ENCODE data around the gene ACTL6B. TPM values are rescaled to one million over a fixed set of nuclear protein-coding genes. Genes with fewer than 3 reads are reported as not detected.

ACTL6B gene
- total and polyA plus RNA-seq, 9 of the 15 experiments (the other 6 are each of a cell fraction or from before 2014, with no cell fraction given) = not detected

DNA sequence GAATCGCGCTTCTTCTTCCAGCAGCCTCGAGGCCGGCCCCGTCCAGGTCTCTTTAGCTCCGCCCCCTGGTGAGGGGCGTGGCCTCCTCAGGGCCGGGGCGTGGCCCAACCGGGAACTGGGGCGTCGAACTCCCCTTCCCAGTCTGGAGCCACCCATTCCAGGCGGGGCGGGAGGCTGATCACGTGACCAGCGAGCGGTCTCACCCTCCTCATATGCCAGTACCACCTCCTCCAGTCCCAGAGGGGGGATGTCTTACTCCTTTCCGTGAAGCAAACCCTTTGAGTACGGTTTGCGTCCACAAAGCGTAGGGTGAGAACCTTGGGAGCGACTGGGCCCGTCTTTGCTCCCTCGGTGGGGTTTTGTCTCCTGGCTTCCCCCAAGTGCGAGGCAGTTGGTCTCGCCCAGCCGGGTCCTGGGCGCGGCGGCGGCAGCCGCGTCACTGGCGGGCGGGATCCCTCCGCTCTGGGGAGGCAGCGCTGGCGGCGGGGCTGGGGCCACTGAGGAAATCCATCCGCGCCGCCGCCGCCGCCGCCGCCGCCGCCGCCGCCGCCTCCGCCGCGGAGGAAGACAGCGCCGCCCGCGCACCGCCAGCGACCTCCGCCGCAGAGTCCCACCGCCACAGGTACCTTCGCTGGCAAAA is 17.2 kb upstream of the ACTL6B start, which contains the start of gene GNB2 (continued):
- TF ChIP-seq, protein P1, sequence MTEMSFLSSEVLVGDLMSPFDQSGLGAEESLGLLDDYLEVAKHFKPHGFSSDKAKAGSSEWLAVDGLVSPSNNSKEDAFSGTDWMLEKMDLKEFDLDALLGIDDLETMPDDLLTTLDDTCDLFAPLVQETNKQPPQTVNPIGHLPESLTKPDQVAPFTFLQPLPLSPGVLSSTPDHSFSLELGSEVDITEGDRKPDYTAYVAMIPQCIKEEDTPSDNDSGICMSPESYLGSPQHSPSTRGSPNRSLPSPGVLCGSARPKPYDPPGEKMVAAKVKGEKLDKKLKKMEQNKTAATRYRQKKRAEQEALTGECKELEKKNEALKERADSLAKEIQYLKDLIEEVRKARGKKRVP (CRISPR knock-in tag; IDR thresholded peaks at IDR 0.05) = peak; percentile 13; the same call in 1 of the 2 replicates
- TF ChIP-seq ETV5 (CRISPR knock-in tag; IDR thresholded peaks at IDR 0.05; ENCODE audit: low read depth) (peak; percentile 35; the same call in 1 of the 2 replicates), PHB (CRISPR knock-in tag; IDR thresholded peaks at IDR 0.05) (no peak; the same call in 1 of the 2 replicates), ZNF699 (CRISPR knock-in tag; IDR thresholded peaks at IDR 0.05; ENCODE audit: insufficient replicate concordance) (no peak), XRCC5 (IDR thresholded peaks at IDR 0.05; ENCODE audit: low read depth, low read length) (peak; percentile 97), ATF7 (IDR thresholded peaks at IDR 0.05) (peak; percentile 100), ZNF217 (CRISPR knock-in tag; IDR thresholded peaks at IDR 0.05) (no peak), JUND (IDR thresholded peaks at IDR 0.05; ENCODE audit: borderline replicate concordance, low read depth, low read length) (peak; percentile 100), JUND (tag; IDR thresholded peaks at IDR 0.05; ENCODE audit: borderline replicate concordance, low read depth, low read length) (peak; percentile 32; the same call in 1 of the 3 replicates), MCM5 (IDR thresholded peaks at IDR 0.05; ENCODE audit: low read depth) (no peak), ZNF551 (CRISPR knock-in tag; IDR thresholded peaks at IDR 0.05) (no peak), ZNF586 (CRISPR knock-in tag; conservative IDR thresholded peaks at IDR 0.05) (no peak), SMARCA5 (IDR thresholded peaks at IDR 0.05) (no peak)
- TF ChIP-seq, protein P2, sequence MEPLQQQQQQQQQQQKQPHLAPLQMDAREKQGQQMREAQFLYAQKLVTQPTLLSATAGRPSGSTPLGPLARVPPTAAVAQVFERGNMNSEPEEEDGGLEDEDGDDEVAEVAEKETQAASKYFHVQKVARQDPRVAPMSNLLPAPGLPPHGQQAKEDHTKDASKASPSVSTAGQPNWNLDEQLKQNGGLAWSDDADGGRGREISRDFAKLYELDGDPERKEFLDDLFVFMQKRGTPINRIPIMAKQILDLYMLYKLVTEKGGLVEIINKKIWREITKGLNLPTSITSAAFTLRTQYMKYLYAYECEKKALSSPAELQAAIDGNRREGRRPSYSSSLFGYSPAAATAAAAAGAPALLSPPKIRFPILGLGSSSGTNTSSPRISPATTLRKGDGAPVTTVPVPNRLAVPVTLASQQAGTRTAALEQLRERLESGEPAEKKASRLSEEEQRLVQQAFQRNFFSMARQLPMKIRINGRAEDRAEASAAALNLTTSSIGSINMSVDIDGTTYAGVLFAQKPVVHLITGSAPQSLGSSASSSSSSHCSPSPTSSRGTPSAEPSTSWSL (CRISPR knock-in tag; IDR thresholded peaks at IDR 0.05; ENCODE audit: borderline replicate concordance) = peak; percentile 34; the same call in 1 of the 2 replicates
- TF ChIP-seq, protein P3, sequence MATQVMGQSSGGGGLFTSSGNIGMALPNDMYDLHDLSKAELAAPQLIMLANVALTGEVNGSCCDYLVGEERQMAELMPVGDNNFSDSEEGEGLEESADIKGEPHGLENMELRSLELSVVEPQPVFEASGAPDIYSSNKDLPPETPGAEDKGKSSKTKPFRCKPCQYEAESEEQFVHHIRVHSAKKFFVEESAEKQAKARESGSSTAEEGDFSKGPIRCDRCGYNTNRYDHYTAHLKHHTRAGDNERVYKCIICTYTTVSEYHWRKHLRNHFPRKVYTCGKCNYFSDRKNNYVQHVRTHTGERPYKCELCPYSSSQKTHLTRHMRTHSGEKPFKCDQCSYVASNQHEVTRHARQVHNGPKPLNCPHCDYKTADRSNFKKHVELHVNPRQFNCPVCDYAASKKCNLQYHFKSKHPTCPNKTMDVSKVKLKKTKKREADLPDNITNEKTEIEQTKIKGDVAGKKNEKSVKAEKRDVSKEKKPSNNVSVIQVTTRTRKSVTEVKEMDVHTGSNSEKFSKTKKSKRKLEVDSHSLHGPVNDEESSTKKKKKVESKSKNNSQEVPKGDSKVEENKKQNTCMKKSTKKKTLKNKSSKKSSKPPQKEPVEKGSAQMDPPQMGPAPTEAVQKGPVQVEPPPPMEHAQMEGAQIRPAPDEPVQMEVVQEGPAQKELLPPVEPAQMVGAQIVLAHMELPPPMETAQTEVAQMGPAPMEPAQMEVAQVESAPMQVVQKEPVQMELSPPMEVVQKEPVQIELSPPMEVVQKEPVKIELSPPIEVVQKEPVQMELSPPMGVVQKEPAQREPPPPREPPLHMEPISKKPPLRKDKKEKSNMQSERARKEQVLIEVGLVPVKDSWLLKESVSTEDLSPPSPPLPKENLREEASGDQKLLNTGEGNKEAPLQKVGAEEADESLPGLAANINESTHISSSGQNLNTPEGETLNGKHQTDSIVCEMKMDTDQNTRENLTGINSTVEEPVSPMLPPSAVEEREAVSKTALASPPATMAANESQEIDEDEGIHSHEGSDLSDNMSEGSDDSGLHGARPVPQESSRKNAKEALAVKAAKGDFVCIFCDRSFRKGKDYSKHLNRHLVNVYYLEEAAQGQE (IDR thresholded peaks at IDR 0.05; ENCODE audit: borderline replicate concordance) = peak; percentile 95
- TF ChIP-seq, protein P3 (CRISPR knock-in tag; IDR thresholded peaks at IDR 0.05; ENCODE audit: low read depth) = peak; percentile 87; the same call in 1 of the 2 replicates

All from K562 (cell line).